NCI-H345 treated with DMSO at 0.1 percent for 48 hours (cell line): Measurements from ENCODE around the gene IKZF2.
"Not testable (repeated sequence)": the region's sequence is repeated elsewhere in the genome, so short reads cannot be mapped to it uniquely, and the experiment has no call there.

Experiments
- DNase-seq: peaks from one replicate; lab custom pipeline; 2025; ENCODE audit not compliant: unreplicated experiment; lab: John Stamatoyannopoulos, UW

Gene IKZF2

GRCh38 chr2:213043566-213043965 is 107.8 kb downstream of the IKZF2 start:
- no peak for DNase-seq

GRCh38 chr2:213042262-213042661 is 109.2 kb downstream of the IKZF2 start:
- DNase-seq = no peak

DNA sequence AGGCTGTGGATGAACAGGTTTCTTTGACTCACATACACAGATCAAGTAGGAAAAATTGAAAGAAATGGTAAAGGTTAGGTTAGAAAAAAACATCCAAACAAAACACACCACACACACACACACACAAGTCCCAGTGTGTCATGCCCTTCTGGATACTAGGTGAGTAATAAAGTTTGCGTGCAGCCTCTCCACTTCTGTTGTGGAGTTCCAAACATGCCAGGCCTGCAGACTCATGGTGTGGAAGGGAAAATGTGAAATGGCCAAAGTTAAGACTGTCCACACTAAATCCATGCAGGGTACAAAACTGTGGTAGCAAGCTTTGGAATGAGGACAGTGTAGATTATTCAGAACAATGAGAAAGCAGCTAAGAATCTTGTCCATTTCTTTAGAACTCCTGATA is 114.6 kb downstream of the IKZF2 start:
- no peak for DNase-seq

DNA sequence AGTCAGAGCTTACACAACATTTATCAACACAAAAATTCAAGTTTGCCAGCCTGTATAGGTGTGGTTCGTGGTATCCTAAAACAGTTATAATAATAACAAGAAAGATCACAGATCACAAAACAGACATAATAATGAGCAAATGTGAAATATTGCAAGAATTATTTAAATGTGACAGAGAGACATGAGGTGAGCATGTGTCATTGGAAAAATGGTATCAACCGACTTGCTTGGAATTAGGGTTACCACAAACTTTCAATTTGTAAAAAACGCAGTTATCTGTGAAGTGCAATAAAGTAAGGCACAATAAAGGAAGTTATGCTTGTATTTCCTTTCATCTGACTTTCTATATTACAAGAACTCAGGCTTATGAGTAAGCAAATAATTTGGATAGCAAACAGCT is 116.8 kb downstream of the IKZF2 start:
- DNase-seq = no peak

GRCh38 chr2:213032607-213033006 is 118.8 kb downstream of the IKZF2 start:
- DNase-seq = no peak

- no peak for DNase-seq
Measured at GRCh38 chr2:213022987-213023386, 128.4 kb downstream of the IKZF2 start.

DNA sequence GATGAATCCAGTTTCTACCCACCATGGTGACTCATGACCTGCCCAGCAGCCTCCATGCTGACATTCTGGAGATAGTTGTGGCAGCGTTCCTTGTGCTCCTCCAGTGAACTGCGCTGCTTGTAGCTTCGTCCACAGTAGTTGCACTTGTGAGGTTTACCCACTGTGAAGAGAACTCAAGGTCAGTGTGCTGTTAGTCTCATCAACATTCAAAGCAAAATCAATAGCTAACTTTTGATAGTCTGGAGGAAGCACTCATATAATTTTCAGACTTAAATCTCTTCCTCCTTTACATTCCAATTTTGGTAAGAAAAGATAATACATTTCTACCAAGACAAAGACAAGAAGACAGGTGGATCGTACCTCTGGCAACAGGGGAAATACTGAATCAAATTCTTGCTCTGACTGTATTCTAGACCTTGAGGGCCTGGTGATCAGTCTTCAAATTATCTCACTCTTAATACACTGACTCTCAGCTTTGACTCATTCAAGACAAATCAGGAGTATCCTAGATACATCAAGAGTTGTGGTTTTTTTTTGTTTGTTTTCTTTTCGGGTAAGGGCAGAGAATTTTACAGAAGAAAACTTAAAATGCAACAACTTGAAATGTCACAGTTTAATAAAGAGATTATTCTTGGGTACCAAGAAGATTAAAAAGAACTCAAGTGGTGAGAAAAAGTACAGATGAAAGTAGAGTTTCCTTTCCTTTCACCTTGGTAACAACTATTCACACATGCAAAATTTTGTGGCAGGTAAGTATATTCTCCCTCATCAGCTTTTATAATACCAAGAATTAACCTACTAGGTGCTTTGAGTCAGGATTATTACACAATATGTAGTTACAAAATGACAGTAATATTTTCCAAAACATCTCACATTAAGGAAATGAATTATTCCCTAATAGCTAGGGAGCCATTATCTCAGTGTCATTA is 129.2 kb downstream of the IKZF2 start:
- DNase-seq = no peak

GRCh38 chr2:213020913-213021312 is 130.5 kb downstream of the IKZF2 start:
- not testable (repeated sequence) for DNase-seq

GRCh38 chr2:213020268-213020667 is 131.1 kb downstream of the IKZF2 start:
- DNase-seq = no peak

- no peak for DNase-seq
Measured at GRCh38 chr2:213019368-213019767, 132.0 kb downstream of the IKZF2 start.

GRCh38 chr2:213018340-213018901 is 133.0 kb downstream of the IKZF2 start:
- DNase-seq = no peak

DNA sequence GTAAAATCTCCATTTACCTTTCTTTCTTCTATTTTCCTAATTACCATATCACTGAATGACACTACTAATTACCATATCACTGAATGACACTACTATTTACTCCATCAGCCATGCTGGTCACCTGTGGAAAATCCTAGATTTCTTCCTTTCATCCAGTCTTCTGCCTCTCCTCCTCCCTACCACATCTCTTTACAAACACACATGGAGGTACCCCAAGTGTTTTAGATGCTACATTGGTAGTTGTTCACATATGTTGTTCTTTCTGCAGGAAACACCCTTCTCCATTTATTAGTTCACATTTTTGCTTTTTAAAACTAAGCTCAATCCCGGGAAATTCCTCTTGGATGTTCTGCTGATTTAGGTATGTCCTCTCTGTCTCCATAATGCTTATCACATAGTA is 134.0 kb downstream of the IKZF2 start:
- no peak for DNase-seq

DNA sequence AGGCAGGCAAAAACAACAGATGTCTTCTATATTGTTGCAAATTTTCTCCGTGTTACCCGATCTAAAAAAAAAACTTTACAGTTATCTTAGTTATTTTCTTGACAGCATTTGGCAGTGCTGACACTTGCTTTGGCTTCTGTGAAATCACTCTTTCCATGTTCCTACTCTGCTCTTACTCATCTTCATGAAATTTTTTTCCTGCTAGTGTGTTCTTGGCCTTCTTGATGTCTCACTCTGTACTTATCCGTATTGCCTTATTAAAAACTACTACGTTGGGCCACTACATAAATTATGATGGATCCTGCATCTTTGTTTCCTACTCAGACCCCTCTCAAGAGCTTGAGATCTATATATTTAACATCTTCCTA is 134.4 kb downstream of the IKZF2 start:
- DNase-seq = no peak

- DNase-seq = no peak
Measured at GRCh38 chr2:213016166-213016983, 135.0 kb downstream of the IKZF2 start.

DNA sequence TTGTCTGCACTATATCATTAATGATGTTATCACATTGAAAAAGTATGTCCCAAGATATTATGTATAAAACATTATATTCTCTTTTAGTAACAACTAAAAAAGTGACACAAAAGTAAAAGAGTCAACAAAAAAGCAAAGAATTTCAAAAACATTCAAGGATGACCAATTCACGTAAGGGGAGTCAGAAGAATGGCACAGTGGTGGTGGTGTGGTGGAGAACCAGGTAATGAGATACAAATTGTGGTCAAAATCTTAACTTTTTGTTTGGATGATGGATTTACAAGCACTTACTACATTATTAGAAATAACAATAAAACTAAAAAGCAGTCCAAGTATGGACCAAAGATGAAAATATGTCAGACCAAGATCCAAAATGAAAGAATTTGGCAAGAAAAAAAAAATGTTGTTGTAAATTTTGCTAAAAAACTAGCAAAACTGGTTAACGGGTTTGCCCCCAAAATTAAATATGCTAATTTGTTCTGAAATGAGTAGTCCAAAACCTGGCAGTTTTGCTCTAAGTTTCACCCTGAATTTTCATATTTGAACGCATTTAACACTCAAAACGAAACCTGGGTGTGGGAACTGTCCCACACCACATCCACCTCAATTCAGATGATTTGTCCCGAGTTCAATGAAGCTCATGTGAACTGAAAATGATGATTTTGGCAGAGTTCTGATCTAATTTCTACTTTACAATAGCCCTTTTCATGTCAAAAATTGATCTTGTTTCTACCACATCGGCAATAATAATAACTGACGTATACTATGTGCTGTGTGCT is 135.8 kb downstream of the IKZF2 start:
- DNase-seq = no peak

- no peak for DNase-seq
Measured at GRCh38 chr2:213013979-213014378, 137.4 kb downstream of the IKZF2 start.

- no peak for DNase-seq
Measured at GRCh38 chr2:213011505-213011904, 139.9 kb downstream of the IKZF2 start.

GRCh38 chr2:213010106-213010779 is 141.2 kb downstream of the IKZF2 start:
- no peak for DNase-seq

DNA sequence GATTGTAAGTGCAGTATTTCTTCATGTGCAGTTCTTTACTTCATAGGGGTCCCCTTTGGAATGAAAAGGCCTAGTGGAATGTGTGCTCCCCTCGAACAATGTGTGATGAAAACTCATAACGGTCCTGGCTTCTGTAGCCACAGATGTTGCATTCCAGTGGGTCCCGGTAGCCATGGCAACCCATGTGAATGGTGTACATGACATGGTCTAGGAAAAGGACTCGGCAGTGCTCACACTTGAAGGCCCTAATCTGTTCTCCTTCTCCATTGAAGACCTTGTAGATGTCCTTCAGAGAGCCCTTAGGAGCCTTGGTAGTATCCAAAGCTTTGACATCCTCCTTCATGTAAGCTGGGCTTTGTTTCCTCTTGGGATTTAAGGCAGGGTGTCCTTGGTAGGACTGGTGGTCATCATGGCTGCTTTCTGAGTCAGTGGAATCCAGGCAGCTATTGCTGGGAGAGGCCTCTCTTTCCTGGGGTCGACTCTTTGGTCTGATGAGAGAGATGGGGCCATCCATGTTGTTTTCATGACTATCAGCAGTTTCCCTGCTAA is 144.0 kb downstream of the IKZF2 start:
- DNase-seq = no peak

DNA sequence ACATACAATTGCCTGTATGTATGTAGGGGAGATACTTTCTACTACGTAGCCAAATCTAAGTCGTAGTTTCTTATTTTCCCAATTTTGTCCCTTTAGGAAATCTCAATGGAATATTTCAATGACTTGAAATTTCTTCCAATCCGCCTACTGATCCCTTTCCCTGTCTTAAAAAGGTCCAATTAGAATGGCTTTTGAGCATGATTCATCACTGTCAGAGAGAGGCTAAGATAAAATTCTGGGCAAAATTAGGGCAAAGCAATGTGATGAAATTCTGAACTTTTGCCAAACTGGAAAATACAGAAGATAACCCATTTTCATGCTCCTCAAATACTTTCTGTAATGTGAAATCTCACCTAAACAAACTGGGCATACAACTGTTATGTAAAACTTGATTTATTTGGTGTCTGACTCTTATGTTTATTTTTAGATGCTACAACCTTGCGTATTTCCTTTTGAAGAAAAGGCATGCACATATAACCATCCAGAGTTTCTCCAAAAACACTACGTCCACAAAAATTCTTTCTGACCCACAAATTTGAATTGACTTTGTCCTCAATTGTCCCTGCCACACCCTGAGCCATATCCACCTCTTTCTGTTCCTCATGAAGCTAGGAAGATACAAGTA is 147.1 kb downstream of the IKZF2 start:
- DNase-seq = no peak
